ENCODE results near the gene PCP4. TPM values are rescaled to one million over a fixed set of nuclear protein-coding genes. Genes with fewer than 3 reads are reported as not detected.

Gene PCP4
- total and polyA plus RNA-seq, 10 donors: 0.98 to 5.4 (median 1.7) TPM; not detected in 5

GRCh38 chr21:39976800-39977199 lies 109.6 kb downstream of the PCP4 start:
- WGBS, 5 donors: 69 to 83% (median 76%) methylated on average over 4 to 5 of the region's 5 CpGs
- intact Hi-C loops (cut with DNase I; ENCODE audit: low total_unique reads): no loop called here
- H3K4me1 ChIP-seq: no peaks in the 10 kb centered on the region
- H3K27me3 ChIP-seq (replicated peaks in 1 of 7): peaks cover 0 to 31% (median 0%) of the 10 kb centered on the region in 7 donors
- H3K9me3 ChIP-seq: peaks cover 0 to 4% (median 0%) of the 10 kb centered on the region in 8 donors
- no peak for DNase-seq
- H3K4me3 ChIP-seq: no peak overlapping the region
- H3K36me3 ChIP-seq: no peaks in the 10 kb centered on the region
- no peak for TF ChIP-seq CTCF (IDR thresholded peaks at IDR 0.05 in 8 of 11, conservative IDR thresholded peaks at IDR 0.05 in 3 of 11)
- no peak for TF ChIP-seq POLR2A (IDR thresholded peaks at IDR 0.05)
- TF ChIP-seq POLR2AphosphoS5 (IDR thresholded peaks at IDR 0.05): no peak
- H3K27ac ChIP-seq: no peak overlapping the region

Other genes with a start within 250 kb of the PCP4 start
- under 1 TPM in 2 of 7 donors, not detected in 5; 0.23 to 0.39 TPM for gene IGSF5, start 122.3 kb upstream of the PCP4 start, total RNA-seq
- gene IGSF5, start 122.3 kb upstream of the PCP4 start, polyA plus RNA-seq: under 1 TPM; 0.03 to 0.10 (median 0.04) TPM

Data from spleen (tissue), 11 donors.